Breast epithelium (tissue), 4 donors: Measurements from ENCODE around the gene EPS8L1. TPM values are rescaled to one million over a fixed set of nuclear protein-coding genes. Genes with fewer than 3 reads are reported as not detected.
A peak's percentile ranks its signal among the peaks of the same experiment; 100 is the strongest.

Experiments
- DNase-seq, 2 donors: peaks; one replicate each; pipeline ENCODE4 v3.0.0-alpha.2; 2019; ENCODE audit warnings: low spot score in 2 of 2
- H3K27ac ChIP-seq, 2 donors: fragments of 200-600 bp; sonication (generic) in 1 of 2; one replicate each; pipeline ENCODE4 v1.5.1; 2016 to 2019; ENCODE audit warnings: mild to moderate bottlenecking in 1 of 2
- H3K27me3 ChIP-seq, 2 donors: fragments of 200-600 bp; sonication (generic) in 1 of 2; one replicate each; pipeline versions ENCODE4 v1.5.1 to v1.6.0; 2017 to 2019; ENCODE audit warnings: control low read depth in 1 of 2, mild to moderate bottlenecking in 1 of 2
- H3K36me3 ChIP-seq: fragments of 200-600 bp; one replicate; pipeline ENCODE4 v1.5.1; 2019
- H3K4me1 ChIP-seq, 2 donors: fragments of 200-600 bp; sonication (generic); one replicate each; pipeline ENCODE4 v1.5.1; 2016 to 2019; ENCODE audit warnings: control low read depth in 1 of 2
- H3K4me3 ChIP-seq, 3 donors: fragments of 200-600 bp; sonication (generic); 1 replicate in 2 of 3; 2 replicates in 1 of 3; pipeline ENCODE4 v1.5.1; 2016 to 2019; ENCODE audit warnings: mild to moderate bottlenecking in 3 of 3, moderate library complexity in 2 of 3
- H3K9me3 ChIP-seq, 2 donors: fragments of 200-600 bp; sonication (generic) in 1 of 2; one replicate each; pipeline ENCODE4 v1.5.1; 2016 to 2019; ENCODE audit warnings: control low read depth in 1 of 2
- POLR2A ChIP-seq: fragments of 450-650 bp; IDR thresholded peaks from one replicate; pipeline ENCODE4 v1.6.1; 2016; ENCODE audit warnings: antibody characterized with exemption, mild to moderate bottlenecking, moderate library complexity
- POLR2AphosphoS5 ChIP-seq, 3 donors: sonication (generic); formaldehyde crosslinking; IDR thresholded peaks; one replicate each; pipeline ENCODE4 v1.6.1; 2017; ENCODE audit warnings: antibody characterized with exemption in 3 of 3
- intact Hi-C: fragments of 100-400 bp; cut with DNase I; formaldehyde crosslinking; loops from one replicate; pipeline ENCODE4 v1.15.1; 2023; ENCODE audit warnings: low total_unique reads
- total RNA-seq, 3 donors: library from RNA; depleted of rRNA; stranded (reverse); fragments of >200 nt; gene quantifications; one replicate each; pipeline ENCODE4 v1.1.0, GENCODE V29; 2016
- TF ChIP-seq, protein P1 (sequence below), 3 donors: fragments of 450-650 bp; IDR thresholded peaks; one replicate each; pipeline ENCODE4 v1.5.1; 2016 to 2017; ENCODE audit warnings: antibody characterized with exemption in 3 of 3, mild to moderate bottlenecking in 3 of 3, moderate library complexity in 3 of 3

EPS8L1 gene
- total RNA-seq, 3 donors from 2014 or later = 2.4 to 51.1 (median 50.1) TPM

DNA sequence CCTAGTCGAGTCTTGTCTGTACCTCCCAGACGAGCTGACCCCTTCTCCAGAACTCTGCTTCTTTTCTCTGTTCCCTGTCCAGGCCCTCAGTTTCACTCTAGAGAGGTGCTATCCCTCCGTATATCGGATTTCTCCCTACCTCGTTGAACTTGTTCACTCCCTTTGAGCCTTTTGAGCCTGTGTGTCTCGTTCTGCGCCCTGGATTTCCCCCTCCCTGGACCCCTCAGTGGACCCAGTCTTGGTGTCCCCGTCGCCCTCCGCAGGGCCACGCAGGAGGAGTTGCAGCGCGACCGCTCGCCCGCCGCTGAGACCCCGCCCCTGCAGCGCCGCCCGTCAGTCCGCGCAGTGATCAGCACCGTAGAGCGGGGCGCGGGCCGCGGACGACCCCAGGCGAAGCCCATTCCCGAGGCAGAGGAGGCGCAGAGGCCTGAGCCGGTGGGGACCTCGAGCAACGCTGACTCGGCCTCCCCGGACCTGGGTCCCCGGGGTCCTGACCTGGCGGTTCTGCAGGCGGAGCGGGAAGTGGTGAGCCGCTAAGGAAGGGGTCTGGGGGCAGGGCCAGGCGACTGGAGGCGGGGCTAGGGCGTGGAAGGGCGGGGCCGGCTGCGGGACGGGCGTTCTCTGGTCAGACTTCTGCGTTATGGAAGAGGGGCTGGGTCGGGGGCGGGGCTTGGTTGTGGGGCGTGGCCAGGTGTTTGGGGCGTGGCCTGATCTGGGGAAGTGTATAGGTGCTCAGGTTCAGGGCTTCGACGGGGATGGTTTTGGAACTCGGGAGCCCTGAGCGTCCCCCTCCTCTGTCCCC is 5.5 kb downstream of the EPS8L1 start:
- TF ChIP-seq POLR2A = no peak
- TF ChIP-seq, protein P1, sequence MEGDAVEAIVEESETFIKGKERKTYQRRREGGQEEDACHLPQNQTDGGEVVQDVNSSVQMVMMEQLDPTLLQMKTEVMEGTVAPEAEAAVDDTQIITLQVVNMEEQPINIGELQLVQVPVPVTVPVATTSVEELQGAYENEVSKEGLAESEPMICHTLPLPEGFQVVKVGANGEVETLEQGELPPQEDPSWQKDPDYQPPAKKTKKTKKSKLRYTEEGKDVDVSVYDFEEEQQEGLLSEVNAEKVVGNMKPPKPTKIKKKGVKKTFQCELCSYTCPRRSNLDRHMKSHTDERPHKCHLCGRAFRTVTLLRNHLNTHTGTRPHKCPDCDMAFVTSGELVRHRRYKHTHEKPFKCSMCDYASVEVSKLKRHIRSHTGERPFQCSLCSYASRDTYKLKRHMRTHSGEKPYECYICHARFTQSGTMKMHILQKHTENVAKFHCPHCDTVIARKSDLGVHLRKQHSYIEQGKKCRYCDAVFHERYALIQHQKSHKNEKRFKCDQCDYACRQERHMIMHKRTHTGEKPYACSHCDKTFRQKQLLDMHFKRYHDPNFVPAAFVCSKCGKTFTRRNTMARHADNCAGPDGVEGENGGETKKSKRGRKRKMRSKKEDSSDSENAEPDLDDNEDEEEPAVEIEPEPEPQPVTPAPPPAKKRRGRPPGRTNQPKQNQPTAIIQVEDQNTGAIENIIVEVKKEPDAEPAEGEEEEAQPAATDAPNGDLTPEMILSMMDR (IDR thresholded peaks at IDR 0.05) = no peak
- no peak for TF ChIP-seq POLR2AphosphoS5 (IDR thresholded peaks at IDR 0.05)
- DNase-seq = peak; percentile 74 to 80
- Histone ChIP-seq H3K4me3 (peak overlapping the region; percentile 34 to 77 (median 59)), H3K27ac (peak overlapping the region; percentile 69 to 79), H3K9me3 (no peaks in the 10 kb centered on the region), H3K27me3 (peaks cover 4 to 17% of the 10 kb centered on the region in 2 donors), H3K4me1 (peaks cover 0 to under 1% of the 10 kb centered on the region in 2 donors), H3K36me3 (no peaks in the 10 kb centered on the region)
- intact Hi-C loops = no loop called here

DNA sequence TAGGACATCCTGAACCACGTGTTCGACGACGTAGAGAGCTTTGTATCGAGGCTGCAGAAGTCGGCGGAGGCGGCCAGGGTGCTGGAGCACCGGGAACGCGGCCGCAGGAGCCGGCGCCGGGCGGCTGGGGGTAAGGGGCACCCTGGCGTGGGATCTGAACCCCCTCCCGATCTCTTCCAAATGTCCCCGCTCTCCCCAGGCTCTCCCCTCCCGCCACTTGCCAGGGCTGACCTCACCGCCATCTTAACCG is 6.0 kb downstream of the EPS8L1 start:
- H3K27me3 ChIP-seq = peaks cover 4 to 17% of the 10 kb centered on the region in 2 donors
- intact Hi-C loops = no loop called here
- no peak for DNase-seq
- H3K9me3 ChIP-seq = no peaks in the 10 kb centered on the region
- peaks cover 0 to 6% of the 10 kb centered on the region in 2 donors for H3K4me1 ChIP-seq
- TF ChIP-seq POLR2A = no peak
- H3K4me3 ChIP-seq = peak overlapping the region in 2 of 3 donors; percentile 59 to 77
- no peaks in the 10 kb centered on the region for H3K36me3 ChIP-seq
- H3K27ac ChIP-seq = no peak overlapping the region

DNA sequence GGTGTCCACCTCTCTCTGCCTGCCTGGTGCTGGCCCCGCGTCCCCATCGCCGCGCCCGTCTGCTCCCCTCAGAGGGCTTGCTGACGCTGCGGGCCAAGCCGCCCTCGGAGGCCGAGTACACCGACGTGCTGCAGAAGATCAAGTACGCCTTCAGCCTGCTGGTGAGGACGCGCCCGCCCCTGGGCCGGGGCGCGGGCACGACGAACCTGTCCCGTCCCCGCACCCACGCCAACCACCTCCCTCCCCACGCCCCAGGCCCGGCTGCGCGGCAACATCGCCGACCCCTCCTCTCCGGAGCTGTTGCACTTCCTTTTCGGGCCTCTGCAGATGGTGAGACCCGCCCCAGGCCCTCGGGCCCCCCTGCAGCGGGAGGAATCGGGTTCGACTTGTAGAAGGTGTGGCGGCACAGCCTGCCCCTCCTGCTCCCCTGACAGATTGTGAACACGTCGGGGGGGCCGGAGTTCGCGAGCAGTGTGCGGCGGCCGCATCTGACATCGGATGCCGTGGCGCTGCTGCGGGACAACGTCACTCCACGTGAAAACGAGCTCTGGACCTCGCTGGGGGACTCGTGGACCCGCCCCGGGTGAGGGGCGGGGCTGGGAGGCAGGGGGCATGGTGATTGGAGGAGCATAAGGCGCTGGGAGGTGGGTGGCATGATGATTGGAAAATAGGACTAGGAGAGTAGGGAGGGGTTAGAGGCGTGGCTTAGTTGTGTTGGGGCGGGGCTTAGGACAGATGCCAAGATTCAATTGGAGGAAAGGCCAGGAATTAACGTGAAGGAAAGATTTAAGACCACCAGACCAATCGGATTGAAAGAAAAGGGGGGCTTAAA is 6.6 kb downstream of the EPS8L1 start:
- Histone ChIP-seq H3K4me3 (peak overlapping the region in 2 of 3 donors; percentile 59 to 77), H3K36me3 (no peaks in the 10 kb centered on the region), H3K9me3 (no peaks in the 10 kb centered on the region), H3K27me3 (peaks cover 4 to 17% of the 10 kb centered on the region in 2 donors), H3K27ac (no peak overlapping the region), H3K4me1 (peaks cover 0 to 6% of the 10 kb centered on the region in 2 donors)
- TF ChIP-seq POLR2AphosphoS5 (IDR thresholded peaks at IDR 0.05) (no peak), POLR2A (no peak)
- TF ChIP-seq, protein P1 (IDR thresholded peaks at IDR 0.05) = no peak
- intact Hi-C loops = no loop called here
- DNase-seq = no peak

DNA sequence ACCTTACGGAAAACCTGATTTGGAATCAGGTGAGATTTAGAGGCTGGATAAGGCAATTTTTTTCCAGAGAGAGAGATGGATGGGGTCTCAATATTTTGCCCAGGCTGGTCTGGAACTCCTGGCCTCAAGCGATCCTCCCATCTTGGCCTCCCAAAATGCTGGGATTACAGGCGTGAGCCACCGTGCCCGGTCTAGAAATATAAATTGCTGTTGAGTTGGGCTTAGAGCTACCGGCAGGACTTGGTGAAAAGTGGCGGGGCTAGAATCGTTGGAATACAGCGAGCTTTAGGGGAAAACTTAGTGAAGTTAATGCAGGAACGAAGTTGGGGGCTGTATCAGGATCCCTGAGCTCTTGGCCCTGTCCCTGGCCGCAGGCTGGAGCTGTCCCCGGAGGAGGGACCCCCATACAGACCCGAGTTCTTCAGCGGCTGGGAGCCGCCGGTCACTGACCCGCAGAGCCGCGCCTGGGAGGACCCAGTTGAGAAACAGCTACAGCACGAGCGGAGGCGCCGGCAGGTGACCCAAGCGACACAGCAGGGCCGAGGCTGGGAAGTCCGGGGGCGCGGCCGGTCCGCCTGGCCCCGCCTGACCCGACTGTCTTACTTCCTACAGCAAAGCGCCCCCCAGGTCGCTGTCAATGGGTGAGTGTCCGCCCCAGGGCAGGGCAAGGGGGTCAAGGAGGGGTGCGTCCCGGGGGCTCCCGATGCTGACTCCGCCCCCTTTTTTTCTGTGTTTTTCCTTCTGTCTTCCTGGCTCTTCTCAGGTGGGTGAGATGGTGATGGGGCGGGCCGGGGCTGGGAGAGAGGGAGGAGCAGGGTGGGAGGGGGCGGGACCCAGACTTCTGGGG is 7.6 kb downstream of the EPS8L1 start:
- H3K4me3 ChIP-seq = no peak overlapping the region
- no peak for DNase-seq
- no peaks in the 10 kb centered on the region for H3K9me3 ChIP-seq
- intact Hi-C loops = no loop called here
- peaks cover 4 to 17% of the 10 kb centered on the region in 2 donors for H3K27me3 ChIP-seq
- no peaks in the 10 kb centered on the region for H3K36me3 ChIP-seq
- H3K4me1 ChIP-seq = peaks cover 0 to 6% of the 10 kb centered on the region in 2 donors
- no peak overlapping the region for H3K27ac ChIP-seq
- TF ChIP-seq POLR2AphosphoS5 (IDR thresholded peaks at IDR 0.05) (no peak), POLR2A (no peak)
- TF ChIP-seq, protein P1 (IDR thresholded peaks at IDR 0.05) = no peak

DNA sequence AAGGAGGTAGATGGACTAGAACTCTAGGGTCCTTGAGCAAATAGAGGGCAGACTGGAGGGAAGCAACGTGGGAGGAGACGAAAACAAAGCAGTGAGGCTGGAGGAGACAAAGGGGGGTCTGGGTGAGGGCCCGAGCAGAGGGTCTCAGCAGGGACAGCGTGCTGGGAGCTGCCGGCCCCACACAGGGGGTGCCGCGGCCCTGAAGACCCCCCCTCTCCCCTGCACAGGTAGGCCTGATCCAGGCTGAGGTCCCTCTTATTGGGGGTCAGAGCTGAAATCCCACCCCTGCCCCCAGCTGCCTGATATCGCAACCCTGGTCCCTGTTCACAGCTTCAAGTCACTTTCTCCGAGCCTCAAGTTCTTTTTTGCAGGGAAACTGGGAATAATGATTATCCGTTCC is 8.7 kb downstream of the EPS8L1 start:
- intact Hi-C loops = no loop called here
- H3K27me3 ChIP-seq = peaks cover 4 to 17% of the 10 kb centered on the region in 2 donors

More for the DNA sequence above, 8.7 kb downstream of the EPS8L1 start:
- Histone ChIP-seq H3K36me3 (no peaks in the 10 kb centered on the region), H3K4me1 (peaks cover 0 to 6% of the 10 kb centered on the region in 2 donors), H3K9me3 (no peaks in the 10 kb centered on the region), H3K27ac (no peak overlapping the region), H3K4me3 (no peak overlapping the region)
- TF ChIP-seq POLR2A (no peak), POLR2AphosphoS5 (IDR thresholded peaks at IDR 0.05) (no peak)
- TF ChIP-seq, protein P1 (IDR thresholded peaks at IDR 0.05) = no peak
- no peak for DNase-seq
